Neural cell (in vitro differentiated cells): Measurements from ENCODE around the gene HOXD3. TPM values are rescaled to one million over a fixed set of nuclear protein-coding genes. Genes with fewer than 3 reads are reported as not detected.

Source experiments
- H2AFZ ChIP-seq: fragments of 200-600, 300-800 bp; sonication (generic), shearing (Covaris generic); 2 replicates; pipeline ENCODE4 v1.6.0; 2014; ENCODE audit warnings: low read depth, mild to moderate bottlenecking, antibody characterized with exemption, low read length, moderate library complexity
- H3F3A ChIP-seq: fragments of 200-600 bp; shearing (Covaris generic); 2 replicates; pipeline ENCODE4 v1.6.1; 2016; ENCODE audit warnings: mild to moderate bottlenecking, moderate library complexity, mixed read lengths, antibody characterized with exemption, low read length; ENCODE audit not compliant: insufficient read depth, poor library complexity, severe bottlenecking
- H3K27ac ChIP-seq: fragments of 200-600, 300-800 bp; sonication (generic), shearing (Covaris generic); 2 replicates; pipeline ENCODE4 v1.5.1; 2014; ENCODE audit warnings: mild to moderate bottlenecking, low read length, moderate library complexity
- H3K27me3 ChIP-seq: fragments of 300-800, 200-600 bp; sonication (generic), shearing (Covaris generic); 2 replicates; pipeline ENCODE4 v1.6.0; 2014; ENCODE audit warnings: mild to moderate bottlenecking, low read depth, low read length, moderate library complexity; ENCODE audit not compliant: insufficient read depth
- H3K36me3 ChIP-seq: fragments of 300-800, 200-600 bp; sonication (generic), shearing (Covaris generic); 2 replicates; pipeline ENCODE4 v1.5.1; 2014; ENCODE audit warnings: mild to moderate bottlenecking, antibody characterized with exemption, low read length, moderate library complexity; ENCODE audit not compliant: insufficient read depth
- H3K4me2 ChIP-seq: fragments of 300-800, 200-600 bp; sonication (generic), shearing (Covaris generic); 2 replicates; pipeline ENCODE4 v1.6.0; 2014; ENCODE audit warnings: mild to moderate bottlenecking, low read length
- H3K4me3 ChIP-seq: fragments of 300-800, 200-600 bp; sonication (generic), shearing (Covaris generic); 2 replicates; pipeline ENCODE4 v1.5.1; 2014; ENCODE audit warnings: mild to moderate bottlenecking, low read length, moderate library complexity
- H3K79me2 ChIP-seq: fragments of 200-600 bp; shearing (Covaris generic); replicated peaks from 2 replicates; pipeline ENCODE4 v1.6.0; 2014; ENCODE audit warnings: mild to moderate bottlenecking, low read length, moderate library complexity; ENCODE audit not compliant: insufficient read depth
- H3K9ac ChIP-seq: fragments of 300-800, 200-600 bp; sonication (generic), shearing (Covaris generic); 2 replicates; pipeline ENCODE4 v1.6.1; 2016; ENCODE audit warnings: mild to moderate bottlenecking, low read length, mixed read lengths
- H3K9me2 ChIP-seq: fragments of 200-600 bp; shearing (Covaris generic); 2 replicates; pipeline ENCODE4 v1.6.1; 2016; ENCODE audit warnings: mild to moderate bottlenecking, low read length, mixed read lengths; ENCODE audit not compliant: insufficient read depth
- H3K9me3 ChIP-seq: fragments of 200-600, 300-800 bp; sonication (generic), shearing (Covaris generic); 2 replicates; pipeline ENCODE4 v1.6.1; 2016; ENCODE audit warnings: mild to moderate bottlenecking, mixed run types, low read length, moderate library complexity, mixed read lengths
- H4K20me1 ChIP-seq: fragments of 200-600 bp; shearing (Covaris generic); 2 replicates; pipeline ENCODE4 v1.6.1; 2016; ENCODE audit warnings: mild to moderate bottlenecking, mixed run types; ENCODE audit not compliant: insufficient read depth
- EP300 ChIP-seq: fragments of 450-650 bp; conservative IDR thresholded peaks from 2 replicates; pipeline ENCODE4 v1.6.1; 2014; ENCODE audit warnings: antibody characterized with exemption, mild to moderate bottlenecking, moderate library complexity; ENCODE audit not compliant: poor library complexity, severe bottlenecking
- EZH2 ChIP-seq: fragments of 200-600, 300-800 bp; shearing (Covaris generic), sonication (generic); IDR thresholded peaks from 2 replicates; pipeline ENCODE4 v1.6.1; 2014; ENCODE audit warnings: antibody characterized with exemption, low read length, borderline replicate concordance, mild to moderate bottlenecking; ENCODE audit not compliant: insufficient read depth, poor library complexity, severe bottlenecking
- MXI1 ChIP-seq: fragments of 450-650 bp; conservative IDR thresholded peaks from 2 replicates; pipeline ENCODE4 v1.6.1; 2014; ENCODE audit warnings: antibody characterized with exemption, mild to moderate bottlenecking; ENCODE audit not compliant: poor library complexity, severe bottlenecking
- POLR2AphosphoS5 ChIP-seq: IDR thresholded peaks from 2 replicates; pipeline ENCODE4 v1.6.1; 2012
- RAD21 ChIP-seq: fragments of 450-650 bp; conservative IDR thresholded peaks from 2 replicates; pipeline ENCODE4 v1.6.1; 2014; ENCODE audit warnings: antibody characterized with exemption, mild to moderate bottlenecking, moderate library complexity
- SMC3 ChIP-seq: fragments of 450-650 bp; conservative IDR thresholded peaks from 2 replicates; pipeline ENCODE4 v1.6.1; 2014; ENCODE audit warnings: antibody characterized with exemption, mild to moderate bottlenecking, moderate library complexity; ENCODE audit not compliant: poor library complexity
- TAF1 ChIP-seq: IDR thresholded peaks from 2 replicates; pipeline ENCODE4 v1.6.1; 2012; ENCODE audit warnings: low read depth
- polyA plus RNA-seq: library from polyadenylated mRNA; depleted of rRNA; stranded (reverse); fragments of >200 nt; gene quantifications from 2 replicates; pipeline ENCODE4 v1.2.3, GENCODE V29; 2014
- TF ChIP-seq, protein P1 (sequence below): IDR thresholded peaks from 2 replicates; pipeline ENCODE4 v1.6.1; 2012; ENCODE audit warnings: borderline replicate concordance
- TF ChIP-seq, protein P2 (sequence below): fragments of 450-650 bp; IDR thresholded peaks from 2 replicates; pipeline ENCODE4 v1.5.1; 2014; ENCODE audit warnings: antibody characterized with exemption, mild to moderate bottlenecking, moderate library complexity; ENCODE audit not compliant: poor library complexity, severe bottlenecking

Gene HOXD3
- polyA plus RNA-seq, 1 donor from 2014 or later = not detected

GRCh38 chr2:176114120-176114929 is 42.8 kb upstream of the HOXD3 start:
- Histone ChIP-seq H3K27me3 (peaks cover 99% of the 10 kb centered on the region), H3K4me3 (no peak overlapping the region), H4K20me1 (no peaks in the 10 kb centered on the region), H3K9ac (no peak overlapping the region), H3K27ac (no peak overlapping the region), H3K4me2 (no peak overlapping the region), H3F3A (no peaks in the 10 kb centered on the region), H3K9me2 (no peaks in the 10 kb centered on the region), H3K79me2 (no peaks in the 10 kb centered on the region), H3K36me3 (no peaks in the 10 kb centered on the region), H2AFZ (no peak overlapping the region), H3K9me3 (peaks cover 32% of the 10 kb centered on the region)
- TF ChIP-seq EZH2 (no peak), TAF1 (no peak), RAD21 (no peak), EP300 (no peak), MXI1 (no peak), POLR2AphosphoS5 (no peak), SMC3 (no peak)
- TF ChIP-seq, protein P1, sequence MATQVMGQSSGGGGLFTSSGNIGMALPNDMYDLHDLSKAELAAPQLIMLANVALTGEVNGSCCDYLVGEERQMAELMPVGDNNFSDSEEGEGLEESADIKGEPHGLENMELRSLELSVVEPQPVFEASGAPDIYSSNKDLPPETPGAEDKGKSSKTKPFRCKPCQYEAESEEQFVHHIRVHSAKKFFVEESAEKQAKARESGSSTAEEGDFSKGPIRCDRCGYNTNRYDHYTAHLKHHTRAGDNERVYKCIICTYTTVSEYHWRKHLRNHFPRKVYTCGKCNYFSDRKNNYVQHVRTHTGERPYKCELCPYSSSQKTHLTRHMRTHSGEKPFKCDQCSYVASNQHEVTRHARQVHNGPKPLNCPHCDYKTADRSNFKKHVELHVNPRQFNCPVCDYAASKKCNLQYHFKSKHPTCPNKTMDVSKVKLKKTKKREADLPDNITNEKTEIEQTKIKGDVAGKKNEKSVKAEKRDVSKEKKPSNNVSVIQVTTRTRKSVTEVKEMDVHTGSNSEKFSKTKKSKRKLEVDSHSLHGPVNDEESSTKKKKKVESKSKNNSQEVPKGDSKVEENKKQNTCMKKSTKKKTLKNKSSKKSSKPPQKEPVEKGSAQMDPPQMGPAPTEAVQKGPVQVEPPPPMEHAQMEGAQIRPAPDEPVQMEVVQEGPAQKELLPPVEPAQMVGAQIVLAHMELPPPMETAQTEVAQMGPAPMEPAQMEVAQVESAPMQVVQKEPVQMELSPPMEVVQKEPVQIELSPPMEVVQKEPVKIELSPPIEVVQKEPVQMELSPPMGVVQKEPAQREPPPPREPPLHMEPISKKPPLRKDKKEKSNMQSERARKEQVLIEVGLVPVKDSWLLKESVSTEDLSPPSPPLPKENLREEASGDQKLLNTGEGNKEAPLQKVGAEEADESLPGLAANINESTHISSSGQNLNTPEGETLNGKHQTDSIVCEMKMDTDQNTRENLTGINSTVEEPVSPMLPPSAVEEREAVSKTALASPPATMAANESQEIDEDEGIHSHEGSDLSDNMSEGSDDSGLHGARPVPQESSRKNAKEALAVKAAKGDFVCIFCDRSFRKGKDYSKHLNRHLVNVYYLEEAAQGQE = no peak
- TF ChIP-seq, protein P2, sequence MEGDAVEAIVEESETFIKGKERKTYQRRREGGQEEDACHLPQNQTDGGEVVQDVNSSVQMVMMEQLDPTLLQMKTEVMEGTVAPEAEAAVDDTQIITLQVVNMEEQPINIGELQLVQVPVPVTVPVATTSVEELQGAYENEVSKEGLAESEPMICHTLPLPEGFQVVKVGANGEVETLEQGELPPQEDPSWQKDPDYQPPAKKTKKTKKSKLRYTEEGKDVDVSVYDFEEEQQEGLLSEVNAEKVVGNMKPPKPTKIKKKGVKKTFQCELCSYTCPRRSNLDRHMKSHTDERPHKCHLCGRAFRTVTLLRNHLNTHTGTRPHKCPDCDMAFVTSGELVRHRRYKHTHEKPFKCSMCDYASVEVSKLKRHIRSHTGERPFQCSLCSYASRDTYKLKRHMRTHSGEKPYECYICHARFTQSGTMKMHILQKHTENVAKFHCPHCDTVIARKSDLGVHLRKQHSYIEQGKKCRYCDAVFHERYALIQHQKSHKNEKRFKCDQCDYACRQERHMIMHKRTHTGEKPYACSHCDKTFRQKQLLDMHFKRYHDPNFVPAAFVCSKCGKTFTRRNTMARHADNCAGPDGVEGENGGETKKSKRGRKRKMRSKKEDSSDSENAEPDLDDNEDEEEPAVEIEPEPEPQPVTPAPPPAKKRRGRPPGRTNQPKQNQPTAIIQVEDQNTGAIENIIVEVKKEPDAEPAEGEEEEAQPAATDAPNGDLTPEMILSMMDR = no peak

DNA sequence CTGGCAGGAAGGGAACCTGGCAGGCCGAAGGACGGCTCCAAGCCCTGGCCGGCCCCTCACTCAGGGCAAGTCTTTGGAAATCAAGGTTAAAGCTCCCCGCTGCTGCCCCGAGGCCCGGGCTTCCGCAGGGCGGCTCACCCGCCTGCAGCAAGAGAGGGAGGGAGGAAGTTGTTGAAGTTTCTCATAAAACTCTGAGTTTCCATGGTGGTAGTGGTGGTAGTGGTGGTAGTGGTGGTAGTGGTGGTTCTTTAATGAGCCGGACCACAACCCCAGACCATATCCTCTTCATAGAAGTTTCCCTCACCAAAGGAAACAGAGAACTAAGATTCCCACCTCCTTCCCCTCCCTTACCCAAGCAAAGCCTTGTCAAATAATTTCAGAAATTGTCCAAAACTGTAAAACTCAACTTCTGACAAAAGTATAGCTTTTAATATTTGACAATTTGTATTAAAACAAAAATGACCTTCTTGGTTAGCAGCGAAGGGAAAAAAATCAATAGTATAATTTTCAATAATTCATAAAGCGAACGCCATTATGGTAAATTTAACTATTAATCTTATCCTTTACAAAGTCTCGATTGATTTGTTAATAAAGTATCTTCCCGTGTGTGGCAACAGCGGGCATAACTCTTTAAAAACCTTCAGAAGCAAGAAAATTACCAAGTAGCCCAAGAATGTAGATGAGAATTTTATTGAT is 42.0 kb upstream of the HOXD3 start:
- H4K20me1 ChIP-seq = no peaks in the 10 kb centered on the region
- no peaks in the 10 kb centered on the region for H3F3A ChIP-seq
- peaks cover 99% of the 10 kb centered on the region for H3K27me3 ChIP-seq
- no peaks in the 10 kb centered on the region for H3K9me2 ChIP-seq
- H3K4me3 ChIP-seq = no peak overlapping the region
- H3K79me2 ChIP-seq = no peaks in the 10 kb centered on the region
- H3K4me2 ChIP-seq = no peak overlapping the region
- peaks cover 32% of the 10 kb centered on the region for H3K9me3 ChIP-seq
- TF ChIP-seq TAF1 (no peak), EZH2 (peak; percentile 68)
- H2AFZ ChIP-seq = no peak overlapping the region
- H3K36me3 ChIP-seq = no peaks in the 10 kb centered on the region
- H3K27ac ChIP-seq = no peak overlapping the region
- H3K9ac ChIP-seq = no peak overlapping the region
